ENCODE measurements around the gene ATF1.
"Not testable (repeated sequence)": the region's sequence is repeated elsewhere in the genome, so short reads cannot be mapped to it uniquely, and the experiment has no call there.

DNA sequence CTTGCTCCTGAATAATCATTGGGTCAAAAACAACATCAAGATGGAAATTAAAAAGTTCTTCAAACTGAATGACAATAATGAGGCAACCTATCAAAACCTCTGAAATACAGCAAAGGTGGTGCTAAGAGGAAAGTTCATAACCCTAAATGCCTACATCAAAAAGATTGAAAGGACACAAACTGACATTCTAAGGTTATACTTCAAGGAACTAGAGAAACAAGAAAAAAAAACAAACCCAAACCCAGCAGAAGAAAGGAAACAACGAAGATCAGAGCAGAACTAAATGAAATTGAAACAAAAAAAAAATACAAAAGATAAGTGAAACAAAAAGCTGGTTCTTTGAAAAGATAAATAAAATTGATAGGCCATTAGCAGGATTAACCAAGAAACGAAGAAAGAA lies 105.0 kb downstream of the ATF1 start:
- TF ChIP-seq, protein P1, sequence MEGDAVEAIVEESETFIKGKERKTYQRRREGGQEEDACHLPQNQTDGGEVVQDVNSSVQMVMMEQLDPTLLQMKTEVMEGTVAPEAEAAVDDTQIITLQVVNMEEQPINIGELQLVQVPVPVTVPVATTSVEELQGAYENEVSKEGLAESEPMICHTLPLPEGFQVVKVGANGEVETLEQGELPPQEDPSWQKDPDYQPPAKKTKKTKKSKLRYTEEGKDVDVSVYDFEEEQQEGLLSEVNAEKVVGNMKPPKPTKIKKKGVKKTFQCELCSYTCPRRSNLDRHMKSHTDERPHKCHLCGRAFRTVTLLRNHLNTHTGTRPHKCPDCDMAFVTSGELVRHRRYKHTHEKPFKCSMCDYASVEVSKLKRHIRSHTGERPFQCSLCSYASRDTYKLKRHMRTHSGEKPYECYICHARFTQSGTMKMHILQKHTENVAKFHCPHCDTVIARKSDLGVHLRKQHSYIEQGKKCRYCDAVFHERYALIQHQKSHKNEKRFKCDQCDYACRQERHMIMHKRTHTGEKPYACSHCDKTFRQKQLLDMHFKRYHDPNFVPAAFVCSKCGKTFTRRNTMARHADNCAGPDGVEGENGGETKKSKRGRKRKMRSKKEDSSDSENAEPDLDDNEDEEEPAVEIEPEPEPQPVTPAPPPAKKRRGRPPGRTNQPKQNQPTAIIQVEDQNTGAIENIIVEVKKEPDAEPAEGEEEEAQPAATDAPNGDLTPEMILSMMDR (IDR thresholded peaks at IDR 0.05), result not testable (repeated sequence)
- TF ChIP-seq POLR2A (IDR thresholded peaks at IDR 0.05; ENCODE audit: low read depth); POLR2AphosphoS5 (IDR thresholded peaks at IDR 0.05); EP300 (IDR thresholded peaks at IDR 0.05): not testable (repeated sequence)
